HL-60 (cell line): ENCODE results near the gene SPNS2.

Source experiments
- CTCF ChIP-seq: IDR thresholded peaks from one replicate; pipeline ENCODE4 v1.5.1; 2011; ENCODE audit warnings: low read length, control low read depth, inconsistent platforms; ENCODE audit not compliant: insufficient read depth
- POLR2AphosphoS5 ChIP-seq: IDR thresholded peaks from 2 replicates; pipeline ENCODE4 v1.6.1; 2012; ENCODE audit warnings: low read depth

- TF ChIP-seq CTCF, result no peak
- TF ChIP-seq POLR2AphosphoS5, result no peak; the same call in 1 of the 2 replicates
These were observed 9.6 kb upstream of the SPNS2 start for GRCh38 chr17:4488989-4489595.
